Measurements from ENCODE around the gene DCUN1D2. TPM values are rescaled to one million over a fixed set of nuclear protein-coding genes. Genes with fewer than 3 reads are reported as not detected.
"Not testable (repeated sequence)": the region's sequence is repeated elsewhere in the genome, so short reads cannot be mapped to it uniquely, and the experiment has no call there.

DCUN1D2 gene
- total RNA-seq, 1 donor from 2014 or later, result 26.2 TPM

DNA sequence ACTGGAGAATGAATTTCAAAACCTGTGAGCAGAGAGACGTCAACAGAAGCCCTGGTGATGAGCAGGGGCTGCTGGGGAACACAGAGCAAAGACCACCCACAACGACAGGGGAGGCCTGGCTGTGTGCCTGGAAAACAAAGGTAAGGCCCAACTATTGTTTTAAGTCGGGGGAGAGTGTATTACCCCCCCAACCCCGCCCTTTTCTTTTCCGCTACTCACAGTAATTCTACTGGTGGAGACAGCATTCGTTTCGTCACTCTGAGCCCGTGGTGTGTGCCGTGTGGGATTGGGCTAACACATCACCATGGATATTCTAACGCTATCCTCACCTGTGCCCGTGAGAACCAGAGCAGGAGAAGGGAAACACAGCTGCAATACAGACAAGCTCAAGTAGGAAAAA lies 18.7 kb downstream of the DCUN1D2 start:
- CTCF ChIA-PET, result no interaction called here
- intact Hi-C loops (cut with micrococcal nuclease), result no loop called here

DNA sequence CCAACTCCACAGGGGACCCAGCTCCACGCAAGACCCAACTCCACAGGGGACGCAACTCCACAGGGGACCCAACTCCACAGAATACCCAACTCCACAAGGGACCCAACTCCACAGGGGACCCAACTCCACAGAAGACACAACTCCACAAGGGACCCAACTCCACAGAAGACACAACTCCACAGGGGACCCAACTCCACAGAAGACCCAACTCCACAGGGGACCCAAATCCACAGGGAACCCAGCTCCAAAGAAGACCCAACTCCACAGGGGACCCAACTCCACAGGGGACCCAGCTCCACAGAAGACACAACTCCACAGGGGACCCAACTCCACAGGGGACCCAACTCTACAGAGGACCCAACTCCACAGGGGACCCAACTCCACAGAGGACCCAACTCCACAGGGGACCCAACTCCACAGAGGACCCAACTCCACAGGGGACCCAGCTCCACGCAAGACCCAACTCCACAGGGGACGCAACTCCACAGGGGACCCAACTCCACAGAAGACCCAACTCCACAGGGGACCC lies 19.8 kb downstream of the DCUN1D2 start:
- H3K27me3 Mint-ChIP-seq; DNase-seq; H3K27ac Mint-ChIP-seq; ATAC-seq (ENCODE audit: low read depth); CTCF ChIA-PET; H3K4me1 Mint-ChIP-seq; H3K4me3 Mint-ChIP-seq; H3K9me3 Mint-ChIP-seq; POLR2A ChIA-PET; intact Hi-C loops (cut with micrococcal nuclease): not testable (repeated sequence)
- H3K36me3 Mint-ChIP-seq (ENCODE audit: low read depth), result peaks cover 60% of the 10 kb centered on the region

More for the DNA sequence above, 18.7 kb downstream of the DCUN1D2 start:
- TF ChIP-seq, protein P1, sequence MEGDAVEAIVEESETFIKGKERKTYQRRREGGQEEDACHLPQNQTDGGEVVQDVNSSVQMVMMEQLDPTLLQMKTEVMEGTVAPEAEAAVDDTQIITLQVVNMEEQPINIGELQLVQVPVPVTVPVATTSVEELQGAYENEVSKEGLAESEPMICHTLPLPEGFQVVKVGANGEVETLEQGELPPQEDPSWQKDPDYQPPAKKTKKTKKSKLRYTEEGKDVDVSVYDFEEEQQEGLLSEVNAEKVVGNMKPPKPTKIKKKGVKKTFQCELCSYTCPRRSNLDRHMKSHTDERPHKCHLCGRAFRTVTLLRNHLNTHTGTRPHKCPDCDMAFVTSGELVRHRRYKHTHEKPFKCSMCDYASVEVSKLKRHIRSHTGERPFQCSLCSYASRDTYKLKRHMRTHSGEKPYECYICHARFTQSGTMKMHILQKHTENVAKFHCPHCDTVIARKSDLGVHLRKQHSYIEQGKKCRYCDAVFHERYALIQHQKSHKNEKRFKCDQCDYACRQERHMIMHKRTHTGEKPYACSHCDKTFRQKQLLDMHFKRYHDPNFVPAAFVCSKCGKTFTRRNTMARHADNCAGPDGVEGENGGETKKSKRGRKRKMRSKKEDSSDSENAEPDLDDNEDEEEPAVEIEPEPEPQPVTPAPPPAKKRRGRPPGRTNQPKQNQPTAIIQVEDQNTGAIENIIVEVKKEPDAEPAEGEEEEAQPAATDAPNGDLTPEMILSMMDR (IDR thresholded peaks at IDR 0.05), result no peak
- no peak for ATAC-seq (ENCODE audit: low read depth)
- POLR2A ChIA-PET, result no interaction called here
- H3K9me3 Mint-ChIP-seq, result no peaks in the 10 kb centered on the region
- no peak overlapping the region for H3K27ac Mint-ChIP-seq
- no peak for DNase-seq
- H3K4me3 Mint-ChIP-seq, result no peak overlapping the region
- no peaks in the 10 kb centered on the region for H3K27me3 Mint-ChIP-seq
- no peaks in the 10 kb centered on the region for H3K4me1 Mint-ChIP-seq
- H3K36me3 Mint-ChIP-seq (ENCODE audit: low read depth), result peaks cover 69% of the 10 kb centered on the region

DNA sequence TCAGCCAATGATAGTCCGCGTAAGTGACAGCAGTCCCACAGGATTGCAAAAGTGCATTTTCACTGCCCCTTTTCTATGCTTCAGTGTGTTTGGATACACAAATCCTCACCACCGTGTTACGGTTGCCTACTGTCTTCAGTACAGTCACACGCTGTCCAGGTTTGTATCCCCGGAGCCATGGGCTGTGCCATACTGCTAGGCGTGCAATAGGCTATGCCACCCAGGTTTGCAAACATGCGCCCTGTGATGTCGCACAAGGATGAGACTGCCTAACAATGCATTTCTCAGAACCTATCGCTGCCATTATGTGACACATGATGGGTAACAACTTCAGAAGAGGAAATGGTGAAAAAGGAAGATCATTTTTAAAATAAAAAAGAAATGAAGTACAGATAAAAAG lies 20.4 kb downstream of the DCUN1D2 start:
- Mint-ChIP-seq H3K27me3 (no peaks in the 10 kb centered on the region), H3K36me3 (ENCODE audit: low read depth) (peaks cover 57% of the 10 kb centered on the region), H3K4me3 (no peak overlapping the region), H3K4me1 (no peaks in the 10 kb centered on the region), H3K9me3 (no peaks in the 10 kb centered on the region), H3K27ac (no peak overlapping the region)
- TF ChIP-seq, protein P1 (IDR thresholded peaks at IDR 0.05), result no peak
- DNase-seq (no peak), ATAC-seq (ENCODE audit: low read depth) (no peak)
- ChIA-PET CTCF (no interaction called here), POLR2A (no interaction called here)
- intact Hi-C loops (cut with micrococcal nuclease), result no loop called here

DNA sequence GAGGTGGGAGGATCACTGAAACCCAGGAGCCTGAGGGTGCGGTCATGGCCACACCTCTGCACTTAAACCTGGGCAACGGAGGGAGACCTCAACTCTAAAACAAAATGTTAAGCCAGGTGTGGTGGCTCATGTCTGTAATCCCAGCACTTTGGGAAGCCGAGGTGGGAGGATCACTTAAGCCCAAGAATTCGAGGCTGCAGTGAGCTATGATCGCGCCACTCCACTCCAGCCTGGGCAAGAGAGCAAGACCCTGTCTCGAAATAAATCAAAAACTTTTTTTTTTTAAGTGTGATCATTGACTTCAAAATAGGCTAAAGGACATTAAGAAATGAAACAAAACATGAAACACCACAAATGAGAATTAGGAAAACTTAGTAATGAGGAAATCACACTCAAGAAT lies 20.9 kb downstream of the DCUN1D2 start:
- TF ChIP-seq, protein P1 (IDR thresholded peaks at IDR 0.05), result no peak
- Mint-ChIP-seq H3K9me3 (no peaks in the 10 kb centered on the region), H3K27ac (no peak overlapping the region), H3K27me3 (no peaks in the 10 kb centered on the region), H3K4me1 (no peaks in the 10 kb centered on the region), H3K4me3 (no peak overlapping the region), H3K36me3 (ENCODE audit: low read depth) (peaks cover 52% of the 10 kb centered on the region)
- intact Hi-C loops (cut with micrococcal nuclease), result no loop called here
- ChIA-PET CTCF (no interaction called here), POLR2A (no interaction called here)
- DNase-seq (no peak), ATAC-seq (ENCODE audit: low read depth) (no peak)

DNA sequence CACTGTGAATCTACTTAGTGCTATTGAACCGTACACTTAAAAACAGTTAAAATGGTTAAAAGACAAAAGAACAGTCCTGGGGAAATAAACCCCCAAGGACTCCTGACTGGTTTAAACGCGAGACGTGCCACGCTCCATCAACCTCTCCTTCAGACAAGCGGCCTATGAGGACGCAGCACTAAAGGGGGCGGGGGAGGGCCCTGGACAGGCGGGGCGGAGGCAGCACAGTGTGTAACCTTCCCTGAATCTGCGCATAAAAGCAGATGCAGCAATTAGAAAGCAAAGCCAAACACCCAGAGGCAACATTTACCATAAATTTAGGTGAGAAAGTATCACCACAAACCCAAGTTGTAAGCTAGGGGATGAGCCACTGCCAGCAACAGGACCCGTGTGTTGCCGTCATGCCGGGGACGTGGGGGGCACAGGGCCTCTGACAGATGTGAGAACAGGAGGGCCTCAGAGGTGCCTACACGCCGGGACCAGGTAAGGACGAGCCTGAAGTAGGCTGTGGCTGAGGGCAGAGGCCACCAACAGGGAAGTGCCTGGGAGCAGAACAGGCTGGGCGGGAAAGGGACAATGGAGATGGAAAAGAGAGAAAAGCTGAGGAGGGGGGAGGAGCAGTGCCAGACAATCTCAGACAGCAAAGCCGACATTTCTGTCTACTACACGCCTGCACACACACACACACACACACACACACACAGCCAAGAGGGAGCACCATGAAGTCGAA lies 21.9 kb downstream of the DCUN1D2 start:
- ChIA-PET POLR2A (no interaction called here), CTCF (no interaction called here)
- intact Hi-C loops (cut with micrococcal nuclease), result no loop called here
- no peak overlapping the region for H3K4me3 Mint-ChIP-seq
- H3K9me3 Mint-ChIP-seq, result no peaks in the 10 kb centered on the region
- no peaks in the 10 kb centered on the region for H3K4me1 Mint-ChIP-seq
- H3K27ac Mint-ChIP-seq, result no peak overlapping the region
- no peaks in the 10 kb centered on the region for H3K27me3 Mint-ChIP-seq
- peaks cover 50% of the 10 kb centered on the region for H3K36me3 Mint-ChIP-seq (ENCODE audit: low read depth)
- DNase-seq, result no peak
- TF ChIP-seq, protein P1 (IDR thresholded peaks at IDR 0.05), result no peak
- ATAC-seq (ENCODE audit: low read depth), result no peak
